ENCODE data around the gene CASZ1. TPM values are rescaled to one million over a fixed set of nuclear protein-coding genes. Genes with fewer than 3 reads are reported as not detected.

Gene CASZ1
- total RNA-seq, 6 experiments from 2014 or later, result 0.14 to 0.67 (median 0.43) TPM

- no peak overlapping the region for H3K27ac Mint-ChIP-seq
- no peaks in the 10 kb centered on the region for H3K9me3 Mint-ChIP-seq
- no peak for TF ChIP-seq CTCF (IDR thresholded peaks at IDR 0.05)
- no peaks in the 10 kb centered on the region for H3K36me3 Mint-ChIP-seq (ENCODE audit: low read depth)
- DNase-seq, result no peak
- no peak overlapping the region for H3K4me3 Mint-ChIP-seq
- peaks cover 52% of the 10 kb centered on the region for H3K27me3 Mint-ChIP-seq (ENCODE audit: insufficient read depth)
- H3K4me1 Mint-ChIP-seq (ENCODE audit: low read depth), result peaks cover 8% of the 10 kb centered on the region; the same call in 1 of the 2 replicates
Observed at GRCh38 chr1:10819198-10819901, 22.9 kb upstream of the CASZ1 start.

- TF ChIP-seq CTCF (IDR thresholded peaks at IDR 0.05), result no peak
- Mint-ChIP-seq H3K27me3 (ENCODE audit: insufficient read depth) (peaks cover 51% of the 10 kb centered on the region), H3K4me1 (ENCODE audit: low read depth) (no peaks in the 10 kb centered on the region), H3K27ac (no peak overlapping the region), H3K9me3 (no peaks in the 10 kb centered on the region), H3K36me3 (ENCODE audit: low read depth) (no peaks in the 10 kb centered on the region), H3K4me3 (no peak overlapping the region)
- no peak for DNase-seq
Observed at GRCh38 chr1:10818262-10819197, 22.1 kb upstream of the CASZ1 start.

GRCh38 chr1:10816743-10817369 lies 20.4 kb upstream of the CASZ1 start:
- DNase-seq, result no peak
- Mint-ChIP-seq H3K9me3 (no peaks in the 10 kb centered on the region), H3K4me1 (ENCODE audit: low read depth) (no peaks in the 10 kb centered on the region)

GRCh38 chr1:10816233-10816632 lies 19.8 kb upstream of the CASZ1 start:
- no peaks in the 10 kb centered on the region for H3K9me3 Mint-ChIP-seq
- H3K36me3 Mint-ChIP-seq (ENCODE audit: low read depth), result no peaks in the 10 kb centered on the region
- no peak overlapping the region for H3K27ac Mint-ChIP-seq
- H3K4me3 Mint-ChIP-seq, result no peak overlapping the region
- H3K27me3 Mint-ChIP-seq (ENCODE audit: insufficient read depth), result peaks cover 51% of the 10 kb centered on the region
- TF ChIP-seq CTCF (IDR thresholded peaks at IDR 0.05), result no peak
- H3K4me1 Mint-ChIP-seq (ENCODE audit: low read depth), result no peaks in the 10 kb centered on the region
- DNase-seq, result no peak

More at GRCh38 chr1:10816743-10817369, 20.4 kb upstream of the CASZ1 start:
- H3K36me3 Mint-ChIP-seq (ENCODE audit: low read depth), result no peaks in the 10 kb centered on the region
- H3K27ac Mint-ChIP-seq, result no peak overlapping the region
- H3K4me3 Mint-ChIP-seq, result no peak overlapping the region
- TF ChIP-seq CTCF (IDR thresholded peaks at IDR 0.05), result no peak
- peaks cover 51% of the 10 kb centered on the region for H3K27me3 Mint-ChIP-seq (ENCODE audit: insufficient read depth)

- no peak overlapping the region for H3K4me3 Mint-ChIP-seq
- no peaks in the 10 kb centered on the region for H3K36me3 Mint-ChIP-seq (ENCODE audit: low read depth)
- no peak overlapping the region for H3K27ac Mint-ChIP-seq
- peaks cover 49% of the 10 kb centered on the region for H3K27me3 Mint-ChIP-seq (ENCODE audit: insufficient read depth)
- no peak for DNase-seq
- H3K9me3 Mint-ChIP-seq, result no peaks in the 10 kb centered on the region
- no peaks in the 10 kb centered on the region for H3K4me1 Mint-ChIP-seq (ENCODE audit: low read depth)
- TF ChIP-seq CTCF (IDR thresholded peaks at IDR 0.05), result no peak
Observed at GRCh38 chr1:10815858-10816195, 19.4 kb upstream of the CASZ1 start.
